GM18951 (cell line): Measurements from ENCODE around the gene DPP10.

Experiments used
- POLR2A ChIP-seq: IDR thresholded peaks from 4 replicates; pipeline ENCODE4 v1.6.1; 2011; ENCODE audit warnings: mild to moderate bottlenecking; ENCODE audit not compliant: insufficient read length, insufficient read depth; ENCODE audit errors: extremely low read depth
- in situ Hi-C: fragments of 300-500 bp; cut with MboI; formaldehyde crosslinking; loops from one replicate; pipeline ENCODE4 v1.12.0; 2022; ENCODE audit warnings: low sequenced_read_pairs, mixed read lengths, inconsistent platforms; ENCODE audit not compliant: unreplicated experiment

The DPP10 gene

GRCh38 chr2:114579542-114579941 is 137.1 kb downstream of the DPP10 start:
- TF ChIP-seq POLR2A: no peak
- in situ Hi-C loops: no loop called here

GRCh38 chr2:114580691-114581090 is 138.2 kb downstream of the DPP10 start:
- in situ Hi-C loops: no loop called here
- no peak for TF ChIP-seq POLR2A

GRCh38 chr2:114598329-114598728 is 155.9 kb downstream of the DPP10 start:
- no peak for TF ChIP-seq POLR2A
- in situ Hi-C loops: no loop called here

GRCh38 chr2:114609203-114609602 is 166.8 kb downstream of the DPP10 start:
- no peak for TF ChIP-seq POLR2A
- in situ Hi-C loops: no loop called here

- TF ChIP-seq POLR2A: no peak
- in situ Hi-C loops: no loop called here
These were observed 167.4 kb downstream of the DPP10 start for GRCh38 chr2:114609801-114610200.

- TF ChIP-seq POLR2A: no peak
- in situ Hi-C loops: no loop called here
These were observed 168.2 kb downstream of the DPP10 start for GRCh38 chr2:114610677-114611076.

- in situ Hi-C loops: no loop called here
- no peak for TF ChIP-seq POLR2A
These were observed 172.2 kb downstream of the DPP10 start for GRCh38 chr2:114614592-114614991.

GRCh38 chr2:114628481-114628880 is 186.0 kb downstream of the DPP10 start:
- TF ChIP-seq POLR2A: no peak

GRCh38 chr2:114631146-114631545 is 188.7 kb downstream of the DPP10 start:
- in situ Hi-C loops: no loop called here

More at GRCh38 chr2:114628481-114628880, 186.0 kb downstream of the DPP10 start:
- in situ Hi-C loops: no loop called here

GRCh38 chr2:114642166-114642770 is 199.8 kb downstream of the DPP10 start:
- no peak for TF ChIP-seq POLR2A

More at GRCh38 chr2:114631146-114631545, 188.7 kb downstream of the DPP10 start:
- no peak for TF ChIP-seq POLR2A

GRCh38 chr2:114642988-114643553 is 200.6 kb downstream of the DPP10 start:
- in situ Hi-C loops: no loop called here
- no peak for TF ChIP-seq POLR2A

More at GRCh38 chr2:114642166-114642770, 199.8 kb downstream of the DPP10 start:
- in situ Hi-C loops: no loop called here

GRCh38 chr2:114651933-114652332 is 209.5 kb downstream of the DPP10 start:
- in situ Hi-C loops: no loop called here
- TF ChIP-seq POLR2A: no peak

GRCh38 chr2:114659880-114660279 is 217.4 kb downstream of the DPP10 start:
- in situ Hi-C loops: no loop called here
- no peak for TF ChIP-seq POLR2A
